Coronary artery (tissue), 2 donors: ENCODE data around the gene JAGN1.
"Not testable (repeated sequence)": the region's sequence is repeated elsewhere in the genome, so short reads cannot be mapped to it uniquely, and the experiment has no call there.

ENCODE experiments used
- DNase-seq: peaks from one replicate; pipeline ENCODE4 v3.0.0-alpha.2; 2017; ENCODE audit warnings: low spot score
- H3K27ac ChIP-seq, 2 donors: fragments of 200-600 bp; sonication (generic); one replicate each; pipeline ENCODE4 v1.5.1; 2016 to 2019
- H3K4me3 ChIP-seq: fragments of 200-600 bp; sonication (generic); 2 replicates; pipeline ENCODE4 v1.5.1; 2016; ENCODE audit warnings: mild to moderate bottlenecking, moderate library complexity
- TF ChIP-seq, protein P1 (sequence below): fragments of 200-600 bp; sonication (generic); IDR thresholded peaks from one replicate; pipeline ENCODE4 v1.5.1; 2019; ENCODE audit warnings: antibody characterized with exemption

JAGN1 gene

DNA sequence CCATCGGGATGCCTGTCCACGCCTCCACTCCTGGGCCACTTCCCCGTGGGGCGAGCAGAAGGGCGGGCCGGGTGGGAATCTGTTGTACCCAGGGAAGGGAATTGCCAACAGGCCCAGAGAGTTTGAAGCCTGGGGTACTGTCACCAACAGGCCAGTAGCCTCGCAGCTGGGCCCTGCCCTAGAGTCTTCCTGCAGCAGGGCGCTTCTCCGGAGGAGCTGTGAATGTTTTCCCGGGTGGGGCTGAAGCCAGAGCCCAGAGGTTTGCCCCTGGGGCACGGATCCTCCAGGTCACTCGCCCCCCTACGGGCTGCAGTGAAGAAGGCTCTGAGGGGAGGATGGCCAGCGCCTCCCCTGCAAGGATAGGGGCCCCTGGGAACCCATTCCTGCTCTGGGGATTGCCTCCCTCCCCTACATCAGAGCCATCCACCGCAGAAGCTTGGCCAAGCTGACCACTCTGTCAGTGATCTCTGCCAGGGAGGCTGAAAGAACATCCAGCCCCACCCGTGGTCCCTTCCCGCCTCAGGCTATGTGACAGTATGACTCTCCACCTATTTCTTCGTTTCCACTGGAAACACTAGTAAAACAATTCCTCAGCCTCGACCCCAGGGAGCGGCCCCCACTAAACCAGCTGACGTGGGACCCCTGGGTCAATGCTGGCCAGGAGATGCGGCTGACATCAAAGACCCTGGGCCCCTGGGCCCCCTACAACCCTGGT is 27.2 kb upstream of the JAGN1 start:
- no peak for DNase-seq
- TF ChIP-seq, protein P1, sequence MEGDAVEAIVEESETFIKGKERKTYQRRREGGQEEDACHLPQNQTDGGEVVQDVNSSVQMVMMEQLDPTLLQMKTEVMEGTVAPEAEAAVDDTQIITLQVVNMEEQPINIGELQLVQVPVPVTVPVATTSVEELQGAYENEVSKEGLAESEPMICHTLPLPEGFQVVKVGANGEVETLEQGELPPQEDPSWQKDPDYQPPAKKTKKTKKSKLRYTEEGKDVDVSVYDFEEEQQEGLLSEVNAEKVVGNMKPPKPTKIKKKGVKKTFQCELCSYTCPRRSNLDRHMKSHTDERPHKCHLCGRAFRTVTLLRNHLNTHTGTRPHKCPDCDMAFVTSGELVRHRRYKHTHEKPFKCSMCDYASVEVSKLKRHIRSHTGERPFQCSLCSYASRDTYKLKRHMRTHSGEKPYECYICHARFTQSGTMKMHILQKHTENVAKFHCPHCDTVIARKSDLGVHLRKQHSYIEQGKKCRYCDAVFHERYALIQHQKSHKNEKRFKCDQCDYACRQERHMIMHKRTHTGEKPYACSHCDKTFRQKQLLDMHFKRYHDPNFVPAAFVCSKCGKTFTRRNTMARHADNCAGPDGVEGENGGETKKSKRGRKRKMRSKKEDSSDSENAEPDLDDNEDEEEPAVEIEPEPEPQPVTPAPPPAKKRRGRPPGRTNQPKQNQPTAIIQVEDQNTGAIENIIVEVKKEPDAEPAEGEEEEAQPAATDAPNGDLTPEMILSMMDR: no peak
- H3K4me3 ChIP-seq: peak overlapping the region; percentile 63
- peak overlapping the region; percentile 50 to 56 for H3K27ac ChIP-seq

DNA sequence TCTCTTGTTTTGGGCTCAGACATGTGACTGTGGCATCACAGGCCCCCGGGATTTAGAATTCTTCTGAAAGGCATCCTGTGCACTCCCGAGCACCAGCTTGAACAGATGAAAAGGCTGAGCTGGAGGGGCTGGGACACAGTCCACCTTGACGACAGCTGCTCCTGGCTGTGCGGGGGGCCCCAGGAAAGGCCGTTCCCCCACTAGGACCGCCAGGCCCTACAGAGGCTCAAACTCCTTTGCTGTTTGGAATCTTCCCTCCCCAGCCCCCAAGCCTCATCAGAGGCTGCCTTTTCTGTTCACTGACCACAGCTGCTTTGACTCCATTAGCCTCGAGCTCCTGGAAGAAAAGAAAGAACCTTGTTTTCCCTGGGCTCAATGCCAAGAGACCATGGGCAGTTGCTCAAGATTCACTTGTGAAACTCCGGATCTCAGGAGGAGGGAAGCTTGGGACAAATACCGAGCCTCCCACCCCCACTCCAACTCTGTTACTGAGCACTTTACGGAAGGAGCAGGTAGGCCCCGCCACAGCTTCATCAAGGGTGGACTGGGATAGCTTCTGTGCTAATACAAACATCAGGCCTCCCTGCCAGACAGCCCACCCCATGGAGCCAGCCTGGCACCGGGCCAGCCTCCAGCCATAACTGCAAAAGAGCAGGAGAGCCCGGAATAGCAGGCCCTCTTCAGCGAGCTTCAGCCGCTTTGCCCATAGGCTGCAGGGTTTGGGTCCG is 26.0 kb upstream of the JAGN1 start:
- TF ChIP-seq, protein P1: no peak
- Histone ChIP-seq H3K4me3 (peak overlapping the region; percentile 56), H3K27ac (peak overlapping the region; percentile 54 to 86)
- DNase-seq: peak; percentile 85

DNA sequence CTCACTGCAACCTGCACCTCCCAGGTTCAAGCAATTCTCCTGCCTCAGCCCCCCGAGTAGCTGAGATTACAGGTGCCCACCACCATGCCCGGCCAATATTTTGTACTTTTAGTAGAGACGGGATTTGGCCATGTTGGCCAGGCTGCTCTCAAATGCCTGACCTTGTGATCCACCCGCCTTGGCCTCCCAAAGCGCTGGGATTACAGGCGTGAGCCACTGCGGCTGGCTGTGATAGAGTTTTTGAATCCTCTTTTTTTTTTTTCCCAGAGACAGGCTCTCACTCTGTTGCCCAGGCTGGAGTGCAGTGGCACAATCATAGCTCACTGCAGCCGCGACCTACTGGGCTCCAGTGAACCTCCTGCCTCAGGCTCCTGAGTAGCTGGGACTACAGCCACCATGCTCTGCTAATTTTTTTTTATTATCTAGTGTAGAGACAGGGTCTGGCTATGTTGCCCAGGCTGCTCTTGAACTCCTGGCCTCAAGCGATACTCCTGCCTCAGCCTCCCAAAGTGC is 25.2 kb upstream of the JAGN1 start:
- not testable (repeated sequence) for DNase-seq
- Histone ChIP-seq H3K27ac (peak overlapping the region; percentile 54 to 86), H3K4me3 (peak overlapping the region; percentile 56)

DNA sequence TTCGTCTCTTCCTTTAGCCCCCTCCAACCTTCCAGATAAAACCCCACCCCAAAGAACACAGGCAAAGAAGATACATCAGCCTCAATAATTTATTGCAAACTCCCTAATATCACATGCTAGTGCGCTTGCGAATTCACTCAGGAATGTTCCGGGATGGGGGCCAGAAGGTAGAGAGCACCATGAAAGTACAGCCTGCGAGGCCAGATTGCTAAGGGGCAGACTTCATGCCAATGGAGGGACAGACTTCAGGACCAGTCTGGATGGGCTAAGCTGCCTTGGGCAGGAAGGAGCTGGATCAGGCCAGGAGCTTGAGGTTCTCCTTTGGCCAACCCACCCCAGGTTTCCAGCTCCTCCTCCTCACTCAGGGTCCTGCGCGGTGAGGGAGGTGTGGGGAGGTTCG is 23.8 kb upstream of the JAGN1 start:
- no peak for DNase-seq
- TF ChIP-seq, protein P1: no peak
- no peak overlapping the region for H3K4me3 ChIP-seq
- peak overlapping the region; percentile 42 to 83 for H3K27ac ChIP-seq

DNA sequence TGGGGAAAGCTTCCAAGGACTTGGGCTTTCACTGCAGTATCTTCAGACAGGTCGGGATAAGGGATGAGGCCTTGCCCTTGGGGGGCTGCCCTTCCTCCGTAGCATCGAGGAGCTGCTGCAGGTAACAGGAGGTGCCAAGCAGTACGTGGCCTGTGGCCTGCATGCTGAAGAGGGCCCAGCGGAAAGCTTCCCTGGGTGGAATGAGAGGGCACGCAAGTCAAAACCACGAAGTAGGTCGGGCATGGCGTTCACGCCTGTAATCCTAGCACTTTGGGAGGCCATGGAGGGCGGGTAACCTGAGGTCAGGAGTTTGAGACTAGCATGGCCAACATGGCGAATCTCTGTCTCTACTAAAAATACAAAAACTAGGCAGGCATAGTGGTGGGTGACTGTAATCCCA is 23.3 kb upstream of the JAGN1 start:
- H3K4me3 ChIP-seq: no peak overlapping the region
- DNase-seq: no peak
- TF ChIP-seq, protein P1: no peak
- H3K27ac ChIP-seq: peak overlapping the region; percentile 42 to 83

DNA sequence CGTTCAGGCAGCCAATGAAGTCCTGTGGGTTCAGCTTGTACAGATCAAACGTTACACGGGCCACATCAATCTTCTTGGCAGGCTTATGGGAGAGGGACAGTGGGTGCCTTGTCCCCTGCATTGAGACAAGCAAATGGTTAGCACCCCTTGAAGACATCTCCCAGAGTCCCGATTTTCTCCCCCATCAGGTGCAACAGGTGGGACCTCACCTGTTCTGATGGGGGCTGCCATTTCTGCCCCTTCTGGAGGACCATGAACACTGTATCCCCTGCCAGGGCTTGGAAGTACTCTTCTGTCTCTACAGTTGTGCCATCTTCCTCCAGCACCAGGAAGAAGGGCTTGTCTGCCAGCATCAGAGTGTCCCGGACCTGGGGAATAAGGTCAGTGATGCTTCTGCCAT is 20.5 kb upstream of the JAGN1 start:
- TF ChIP-seq, protein P1: no peak
- Histone ChIP-seq H3K27ac (no peak overlapping the region), H3K4me3 (no peak overlapping the region)
- DNase-seq: no peak

DNA sequence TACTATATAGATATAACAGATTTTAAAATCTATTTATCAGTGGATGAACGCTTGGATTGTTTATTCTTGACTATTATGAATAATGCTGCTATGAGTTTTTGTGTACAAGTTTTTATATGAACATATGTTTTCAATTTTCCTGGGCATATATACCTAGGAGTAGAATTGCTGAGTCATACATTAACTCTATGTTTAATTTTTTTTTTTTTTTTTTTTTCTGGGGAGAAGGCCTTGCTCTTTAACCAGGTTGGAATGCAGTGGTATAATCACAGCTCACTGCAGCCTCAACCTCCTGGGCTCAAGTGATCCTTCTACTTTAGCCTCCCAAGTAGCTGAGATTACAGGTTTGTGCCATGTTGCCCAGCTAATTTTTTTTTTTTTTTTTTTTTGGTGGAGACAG is 19.4 kb upstream of the JAGN1 start:
- TF ChIP-seq, protein P1: no peak
- Histone ChIP-seq H3K4me3 (no peak overlapping the region), H3K27ac (no peak overlapping the region)
- no peak for DNase-seq

DNA sequence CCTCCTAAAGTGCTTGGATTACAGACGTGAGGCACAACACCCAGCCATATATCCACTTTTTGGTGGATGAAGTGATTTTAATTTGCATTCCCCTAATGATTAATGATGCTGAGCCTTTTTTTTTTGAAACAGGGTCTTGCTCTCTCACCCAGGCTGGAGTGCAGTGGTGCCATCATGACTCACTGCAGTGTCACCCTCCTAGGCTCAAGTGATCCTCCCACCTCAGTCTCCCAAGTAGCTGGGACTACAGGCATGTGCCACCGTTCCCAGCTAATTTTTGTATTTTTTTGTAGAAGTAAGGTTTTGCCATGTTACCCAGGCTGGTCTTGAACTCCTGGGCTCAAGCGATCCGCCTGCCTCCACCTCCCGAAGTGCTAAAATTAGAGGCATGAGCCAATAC is 18.3 kb upstream of the JAGN1 start:
- not testable (repeated sequence) for H3K4me3 ChIP-seq

More for the DNA sequence above, 18.3 kb upstream of the JAGN1 start:
- not testable (repeated sequence) for DNase-seq, H3K27ac ChIP-seq
